ENCODE data around the gene TRAF1.

TRAF1 gene

DNA sequence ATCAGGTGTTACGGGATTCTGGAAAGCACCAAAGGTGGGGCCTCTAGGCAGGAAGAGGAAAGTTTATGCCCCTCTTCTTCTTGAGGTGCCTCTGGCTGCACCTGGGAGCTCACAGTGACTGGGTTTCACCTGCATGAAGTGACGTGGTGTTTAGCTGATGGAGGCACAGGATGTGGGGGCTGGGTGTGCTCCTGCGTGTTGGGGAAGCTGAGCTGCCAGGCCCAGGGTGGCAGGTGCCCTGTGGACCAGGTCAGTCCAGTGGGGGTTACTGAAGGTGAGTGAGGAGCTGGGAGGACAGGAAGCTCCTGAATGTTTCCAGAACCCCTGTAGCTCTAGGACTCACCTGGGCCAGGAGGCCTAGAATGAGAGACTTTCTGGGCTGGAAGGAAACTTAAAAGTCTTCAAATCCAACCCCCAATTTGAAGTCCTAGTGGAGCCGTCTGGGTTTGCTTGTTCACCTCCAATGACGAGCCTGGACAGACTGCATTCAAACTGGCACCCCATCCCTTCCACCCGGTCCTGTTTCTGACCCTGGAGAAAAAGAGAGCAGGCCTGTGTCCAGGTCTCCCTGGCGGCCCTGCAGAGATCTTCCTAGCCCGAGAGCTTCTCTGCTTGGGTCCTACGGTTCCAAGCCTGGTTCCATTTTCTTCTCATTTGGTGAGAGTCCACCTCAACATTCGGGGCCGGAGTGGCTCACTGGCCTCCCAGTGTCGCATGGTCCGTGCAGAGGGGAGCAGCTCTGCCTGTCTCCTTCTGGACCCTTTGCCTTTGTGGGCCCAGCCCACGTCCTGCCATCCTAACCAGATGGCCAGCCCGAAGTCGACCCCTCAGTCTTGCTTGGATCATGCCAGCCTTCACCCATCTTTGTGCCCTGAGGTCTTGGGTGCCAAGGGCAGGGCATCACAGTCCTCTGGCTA is 22.3 kb downstream of the TRAF1 start:
- no peak for DNase-seq

- DNase-seq = no peak
Measured at GRCh38 chr9:120902569-120903535, 23.7 kb downstream of the TRAF1 start.

- DNase-seq = no peak
Measured at GRCh38 chr9:120901755-120902568, 24.6 kb downstream of the TRAF1 start.

DNA sequence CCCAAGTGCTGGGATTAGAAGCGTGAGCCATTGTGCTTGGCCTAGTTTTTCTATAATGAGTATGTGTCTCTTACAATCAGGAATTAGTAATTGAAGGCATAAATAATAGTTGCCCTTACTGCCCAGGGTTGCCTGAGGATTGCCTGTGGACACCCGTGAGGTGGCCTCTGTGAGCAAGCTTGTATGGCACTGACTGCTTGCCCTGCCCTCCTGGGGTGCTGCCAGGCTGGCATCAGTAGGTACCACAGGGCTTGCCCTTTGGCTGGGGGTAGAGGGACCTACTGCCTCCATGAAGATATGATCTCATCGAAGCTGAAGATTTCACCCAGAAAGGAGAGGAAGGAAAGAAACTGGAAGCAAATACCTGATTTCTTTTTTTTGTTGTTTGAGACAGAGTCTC is 25.8 kb downstream of the TRAF1 start:
- DNase-seq = no peak

DNA sequence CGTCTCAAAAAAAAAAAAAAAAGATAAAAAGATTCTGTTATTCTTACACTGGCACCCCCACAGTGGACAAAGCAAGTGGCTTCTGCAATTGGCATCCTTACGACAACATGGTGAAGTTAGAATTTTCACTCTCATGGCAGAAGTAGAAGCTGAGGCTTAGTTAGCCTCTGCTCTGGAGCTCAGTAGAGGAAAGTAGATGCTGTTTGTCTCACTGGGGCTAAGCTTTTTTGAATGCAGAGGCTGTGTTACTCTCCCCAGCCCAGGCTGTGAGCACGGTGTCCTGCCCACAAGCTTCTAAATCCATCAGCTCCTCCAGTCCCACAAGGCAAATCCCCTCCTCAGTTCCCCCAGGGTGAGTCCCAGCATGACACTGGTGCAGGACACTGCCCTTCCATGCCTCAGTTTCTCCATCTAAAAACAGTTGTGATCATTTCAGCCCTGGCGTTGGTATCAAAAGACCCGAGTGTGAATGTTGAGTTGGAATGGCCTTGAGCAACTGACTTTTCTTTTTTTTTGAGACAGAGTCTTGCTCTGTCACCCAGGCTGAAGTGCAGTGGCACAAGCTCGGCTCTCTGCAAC is 27.0 kb downstream of the TRAF1 start:
- no peak for DNase-seq

DNA sequence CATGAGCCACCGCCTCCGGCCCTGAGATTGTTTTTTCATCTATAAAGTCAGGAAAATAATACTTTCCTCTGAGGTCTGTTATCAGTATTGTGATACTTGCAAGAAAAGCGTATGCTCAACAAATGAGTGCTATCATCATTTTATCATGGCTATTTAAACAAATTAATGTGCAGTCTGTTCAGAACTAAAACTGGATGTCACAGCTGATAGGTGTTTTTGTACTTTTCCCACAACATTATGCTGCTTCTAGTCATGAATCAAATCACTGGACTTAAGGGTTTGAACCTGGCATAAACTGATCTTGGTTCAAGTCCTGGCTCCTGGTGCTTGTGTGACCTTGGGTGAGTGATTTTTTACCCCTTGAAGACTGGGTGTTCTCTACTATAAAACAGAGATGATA is 28.2 kb downstream of the TRAF1 start:
- no peak for DNase-seq

DNA sequence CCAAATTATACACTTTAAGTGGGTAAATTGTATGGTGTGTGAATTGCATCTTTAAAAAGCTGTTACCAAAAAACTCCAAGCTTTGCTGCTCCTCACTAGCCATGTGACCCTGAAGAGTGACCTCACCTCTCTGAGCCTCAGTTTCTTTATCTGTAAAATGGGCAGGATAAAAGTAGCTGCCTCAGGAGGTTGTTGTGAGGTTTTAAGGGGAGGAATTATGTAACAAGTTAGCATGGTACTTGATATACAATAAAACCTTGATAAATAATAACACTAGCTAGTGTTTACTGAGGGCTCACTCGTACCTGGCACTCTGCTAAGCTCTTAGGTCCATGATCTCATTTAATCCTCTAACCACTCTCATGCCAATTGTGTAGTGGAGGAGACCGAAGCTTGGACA is 30.6 kb downstream of the TRAF1 start:
- DNase-seq = no peak

GRCh38 chr9:120894321-120895148 is 32.1 kb downstream of the TRAF1 start:
- no peak for DNase-seq

GRCh38 chr9:120893611-120894307 is 32.8 kb downstream of the TRAF1 start:
- DNase-seq = no peak

- peak; percentile 75 for DNase-seq
Measured at GRCh38 chr9:120892748-120893610, 33.6 kb downstream of the TRAF1 start.

DNA sequence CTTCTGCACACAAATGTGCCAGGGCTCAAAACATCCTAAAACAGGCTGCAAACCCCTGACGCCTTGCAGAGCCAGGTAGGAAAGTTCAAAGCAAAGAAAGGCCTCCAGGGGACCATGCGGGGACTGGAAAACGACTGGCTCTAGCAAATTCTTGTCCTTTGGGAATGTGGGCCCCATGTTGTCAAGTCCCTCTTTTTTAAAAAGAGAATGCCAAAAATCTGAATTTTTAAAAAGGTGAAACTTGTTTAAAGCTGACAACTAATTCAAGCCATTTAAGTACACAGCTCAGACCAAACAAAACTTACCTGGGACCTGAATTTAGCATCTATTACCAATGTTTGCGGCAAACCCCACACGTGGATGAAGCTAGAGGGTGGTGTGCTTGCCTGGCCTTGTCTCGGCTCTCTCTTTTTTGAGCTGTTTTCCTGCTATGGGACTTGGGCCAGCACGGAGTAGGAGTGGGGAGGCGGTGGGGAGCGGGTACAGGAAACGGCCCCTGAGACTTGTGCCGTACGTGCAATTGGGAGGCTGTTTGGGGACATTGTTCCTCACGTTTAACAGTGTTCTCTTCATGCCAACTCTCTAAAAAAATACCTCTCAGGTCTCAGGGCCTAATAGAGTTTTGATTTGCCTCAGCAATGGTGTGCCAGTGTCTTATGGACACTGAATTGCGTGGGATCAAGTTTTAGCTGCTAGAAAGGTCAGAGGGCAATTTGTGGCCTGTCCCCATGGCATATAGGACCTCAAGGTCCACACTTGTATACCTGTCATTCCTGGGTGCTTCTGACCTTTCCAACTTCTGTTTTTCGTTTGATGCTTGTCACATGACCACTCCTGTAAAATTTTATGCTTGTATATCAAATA is 34.5 kb downstream of the TRAF1 start:
- DNase-seq = no peak

DNA sequence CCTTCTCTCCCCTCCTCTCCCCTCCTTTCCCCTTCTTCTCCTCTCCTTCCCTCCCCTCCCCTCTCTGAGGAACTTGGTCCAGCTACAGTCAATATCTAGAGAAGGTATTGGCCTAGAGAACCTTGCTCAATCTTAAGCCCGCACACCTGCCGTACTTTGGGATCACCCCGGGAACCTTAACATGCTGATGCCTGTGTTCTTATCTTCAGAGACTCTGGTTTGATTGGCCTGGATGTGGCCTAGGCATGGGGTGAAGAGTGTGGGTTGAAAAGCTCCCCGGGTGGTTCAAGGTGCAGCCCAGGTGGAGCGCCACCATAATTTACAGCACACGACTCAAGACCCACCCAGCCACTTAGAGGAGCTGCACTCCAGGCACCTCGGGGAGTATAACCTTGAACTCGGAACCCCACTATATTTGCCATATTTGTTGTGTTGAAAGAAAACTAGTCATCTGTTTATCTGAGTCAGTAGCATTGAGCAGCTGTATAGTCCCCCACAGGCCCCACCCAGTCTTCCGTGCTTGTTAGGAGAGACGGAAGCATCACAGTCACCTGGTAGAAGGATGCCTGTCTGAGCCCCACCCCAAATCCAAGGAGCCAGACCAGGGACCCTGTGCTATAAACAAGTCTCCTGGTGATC is 35.2 kb downstream of the TRAF1 start:
- no peak for DNase-seq

DNA sequence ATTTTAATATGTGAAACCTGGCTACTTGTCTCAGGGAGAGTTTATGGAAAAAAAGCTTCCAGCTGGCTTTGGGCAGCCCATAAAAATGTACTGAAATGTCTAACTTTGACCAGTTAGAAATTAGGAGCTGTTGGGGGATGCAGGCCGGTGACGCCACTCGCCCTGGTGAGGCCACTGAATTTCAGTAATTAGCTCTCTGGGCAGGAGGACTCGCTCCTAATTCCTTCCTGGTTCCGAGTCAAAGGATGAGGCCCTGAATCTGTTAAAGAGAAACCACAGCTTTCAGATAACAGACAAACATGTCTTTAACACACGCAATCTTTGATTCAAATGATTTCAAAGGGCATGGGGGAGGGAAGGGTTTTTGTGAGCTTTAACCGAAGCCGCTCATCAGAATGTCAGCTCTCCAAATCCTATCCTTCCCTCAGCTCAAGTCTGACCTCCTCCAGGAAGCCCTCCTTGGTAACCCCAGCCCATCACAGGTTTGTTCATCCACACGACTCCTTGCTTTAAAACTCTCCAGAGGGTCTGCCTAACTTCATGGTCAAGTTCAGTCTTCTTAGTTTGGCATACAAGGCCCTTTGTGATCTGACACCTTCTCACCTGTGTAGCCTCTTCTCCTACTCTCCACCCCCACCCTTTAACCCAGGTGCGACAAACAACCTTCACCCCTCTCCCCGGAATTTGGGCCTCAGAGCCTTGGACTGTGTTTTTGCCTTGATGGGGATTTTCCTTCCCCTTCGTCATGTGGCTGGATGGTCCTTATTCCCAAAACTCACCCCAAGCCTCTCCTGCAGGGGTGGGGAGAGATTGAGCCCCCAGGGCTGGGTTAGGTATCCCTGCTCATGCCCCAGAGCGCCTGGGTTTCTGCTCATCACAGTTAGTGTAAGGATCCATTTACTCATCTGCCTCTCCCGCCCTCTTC is 36.0 kb downstream of the TRAF1 start:
- no peak for DNase-seq

GRCh38 chr9:120889606-120890271 is 36.9 kb downstream of the TRAF1 start:
- no peak for DNase-seq

GRCh38 chr9:120888626-120889025 is 38.0 kb downstream of the TRAF1 start:
- DNase-seq = no peak

DNA sequence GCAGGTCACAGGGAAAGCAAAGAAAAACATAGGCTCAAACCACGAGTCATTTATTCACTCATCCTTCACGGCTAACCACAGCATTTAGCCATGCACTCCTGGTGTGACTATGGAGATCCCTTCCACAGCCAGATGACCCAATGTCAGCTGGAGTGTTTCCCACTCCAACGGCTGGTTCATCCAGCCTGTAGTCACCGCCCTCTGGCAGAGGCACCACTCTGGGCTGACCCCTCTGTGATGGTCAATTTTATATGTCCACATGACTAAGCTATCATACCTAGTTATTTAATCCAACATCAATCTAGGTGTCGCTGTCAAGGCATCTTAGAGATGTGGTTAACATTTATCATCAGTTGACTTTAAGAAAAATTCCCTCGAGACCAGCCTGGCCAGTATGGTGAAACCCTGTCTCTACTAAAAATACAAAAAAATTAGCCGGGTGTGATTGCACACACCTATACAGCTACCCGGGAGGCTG is 40.1 kb downstream of the TRAF1 start:
- DNase-seq = no peak

Data from NCI-H1436 treated with DMSO at 0.1 percent for 48 hours (cell line).